Upper lobe of right lung (tissue), 1 donor: ENCODE results near the gene NFKBIL1. TPM values are rescaled to one million over a fixed set of nuclear protein-coding genes. Genes with fewer than 3 reads are reported as not detected.

Experiments
- ATAC-seq: fragments of 200-7000 bp; cut with Tn5 transposase; one replicate; pipeline ENCODE4 v1.9.1; 2020; ENCODE audit warnings: mild to moderate bottlenecking, moderate library complexity
- DNase-seq: peaks from one replicate; pipeline ENCODE4 v3.0.0-alpha.2; 2020
- H3K27ac ChIP-seq: fragments of 200-600 bp; one replicate; pipeline ENCODE4 v1.8.0; 2022
- H3K27me3 ChIP-seq: fragments of 200-600 bp; one replicate; pipeline ENCODE4 v1.8.0; 2022; ENCODE audit warnings: mild to moderate bottlenecking
- H3K36me3 ChIP-seq: fragments of 200-600 bp; one replicate; pipeline ENCODE4 v1.8.0; 2022
- H3K4me1 ChIP-seq: fragments of 200-600 bp; one replicate; pipeline ENCODE4 v1.8.0; 2022
- H3K4me3 ChIP-seq: fragments of 200-600 bp; one replicate; pipeline ENCODE4 v1.8.0; 2022; ENCODE audit warnings: mild to moderate bottlenecking
- H3K9me3 ChIP-seq: fragments of 200-600 bp; one replicate; pipeline ENCODE4 v1.8.0; 2022
- intact Hi-C: fragments of 100-400 bp; cut with DNase I; formaldehyde crosslinking; loops from one replicate; pipeline ENCODE4 v1.11.0; 2022
- total RNA-seq: library from RNA; stranded (reverse); fragmentation: NEBNext Ultra II Directional; extraction: Animal tissue kit (Norgen Biotek cat#: 25700); gene quantifications from one replicate; pipeline ENCODE4 v1.2.1, GENCODE V29; 2021
- TF ChIP-seq, protein P1 (sequence below): fragments of 200-600 bp; IDR thresholded peaks from one replicate; pipeline ENCODE4 v1.8.0; 2022; ENCODE audit warnings: antibody characterized with exemption
- donor health status: DM: no; HTN: yes; CAD: no; lungs with severe emphysema.

The NFKBIL1 gene
- total RNA-seq, 1 donor from 2014 or later = 22.6 TPM

DNA sequence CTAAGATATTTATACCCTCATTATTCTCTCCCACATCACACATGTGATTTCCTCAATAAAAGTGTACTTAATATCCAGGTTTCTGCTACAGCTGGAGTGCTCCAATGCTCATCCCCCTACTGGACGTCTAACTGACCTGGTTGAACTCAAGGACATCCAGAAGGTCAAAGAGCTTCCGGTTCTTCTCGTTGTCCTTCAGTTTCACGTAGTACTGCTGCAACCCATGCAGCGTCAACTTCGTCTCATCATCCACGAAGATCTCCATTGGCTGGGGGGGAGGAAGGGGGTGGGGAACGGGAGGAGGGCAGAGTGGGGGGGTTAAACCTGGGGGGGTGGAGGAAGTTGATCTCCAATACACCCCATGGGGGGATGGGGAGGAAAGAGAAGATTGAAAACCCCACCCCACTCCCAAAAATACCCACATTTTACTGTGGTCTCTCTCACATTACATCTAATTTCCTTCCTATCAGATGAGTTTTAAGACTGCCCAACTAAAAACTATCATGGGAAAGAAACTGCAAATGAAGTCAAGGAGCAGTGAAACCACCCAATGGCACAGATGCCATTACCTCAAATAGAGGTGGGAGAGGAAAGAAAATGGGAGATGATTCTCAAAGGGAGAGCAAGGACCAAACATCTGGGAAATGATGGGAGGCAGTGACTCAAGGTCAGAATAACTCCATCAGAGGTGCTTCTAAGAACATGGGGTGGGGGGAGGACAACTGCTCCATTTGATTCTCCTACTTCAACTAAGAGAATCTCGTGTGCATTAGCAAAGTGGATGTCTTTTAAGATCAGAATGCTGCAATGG, 14.6 kb upstream of the NFKBIL1 start:
- no peaks in the 10 kb centered on the region for H3K9me3 ChIP-seq
- H3K27ac ChIP-seq = no peak overlapping the region
- intact Hi-C loops = no loop called here
- ATAC-seq (no peak), DNase-seq (no peak)
- no peak overlapping the region for H3K4me3 ChIP-seq
- no peaks in the 10 kb centered on the region for H3K4me1 ChIP-seq
- H3K36me3 ChIP-seq = peaks cover 85% of the 10 kb centered on the region
- H3K27me3 ChIP-seq = no peaks in the 10 kb centered on the region
- TF ChIP-seq, protein P1, sequence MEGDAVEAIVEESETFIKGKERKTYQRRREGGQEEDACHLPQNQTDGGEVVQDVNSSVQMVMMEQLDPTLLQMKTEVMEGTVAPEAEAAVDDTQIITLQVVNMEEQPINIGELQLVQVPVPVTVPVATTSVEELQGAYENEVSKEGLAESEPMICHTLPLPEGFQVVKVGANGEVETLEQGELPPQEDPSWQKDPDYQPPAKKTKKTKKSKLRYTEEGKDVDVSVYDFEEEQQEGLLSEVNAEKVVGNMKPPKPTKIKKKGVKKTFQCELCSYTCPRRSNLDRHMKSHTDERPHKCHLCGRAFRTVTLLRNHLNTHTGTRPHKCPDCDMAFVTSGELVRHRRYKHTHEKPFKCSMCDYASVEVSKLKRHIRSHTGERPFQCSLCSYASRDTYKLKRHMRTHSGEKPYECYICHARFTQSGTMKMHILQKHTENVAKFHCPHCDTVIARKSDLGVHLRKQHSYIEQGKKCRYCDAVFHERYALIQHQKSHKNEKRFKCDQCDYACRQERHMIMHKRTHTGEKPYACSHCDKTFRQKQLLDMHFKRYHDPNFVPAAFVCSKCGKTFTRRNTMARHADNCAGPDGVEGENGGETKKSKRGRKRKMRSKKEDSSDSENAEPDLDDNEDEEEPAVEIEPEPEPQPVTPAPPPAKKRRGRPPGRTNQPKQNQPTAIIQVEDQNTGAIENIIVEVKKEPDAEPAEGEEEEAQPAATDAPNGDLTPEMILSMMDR = no peak

DNA sequence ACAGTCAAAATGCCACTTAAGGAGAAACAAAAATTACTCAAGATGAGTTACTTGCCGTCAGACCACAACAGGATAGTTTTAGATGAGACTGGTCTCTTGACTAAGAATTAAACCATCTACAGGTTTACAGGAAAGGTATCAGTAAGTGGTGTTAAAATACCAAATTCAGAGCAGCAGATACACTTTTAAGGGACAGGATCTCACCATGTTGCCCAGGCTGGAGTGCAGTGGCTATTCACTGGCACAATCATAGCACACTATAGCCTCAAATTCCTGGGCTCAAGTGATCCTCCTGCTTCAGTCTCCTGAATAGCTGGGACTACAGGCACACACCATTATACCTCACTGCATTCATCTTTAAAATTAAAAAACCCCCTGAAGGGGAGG, 14.0 kb upstream of the NFKBIL1 start:
- Histone ChIP-seq H3K36me3 (peaks cover 91% of the 10 kb centered on the region), H3K9me3 (no peaks in the 10 kb centered on the region)
- intact Hi-C loops = no loop called here

DNA sequence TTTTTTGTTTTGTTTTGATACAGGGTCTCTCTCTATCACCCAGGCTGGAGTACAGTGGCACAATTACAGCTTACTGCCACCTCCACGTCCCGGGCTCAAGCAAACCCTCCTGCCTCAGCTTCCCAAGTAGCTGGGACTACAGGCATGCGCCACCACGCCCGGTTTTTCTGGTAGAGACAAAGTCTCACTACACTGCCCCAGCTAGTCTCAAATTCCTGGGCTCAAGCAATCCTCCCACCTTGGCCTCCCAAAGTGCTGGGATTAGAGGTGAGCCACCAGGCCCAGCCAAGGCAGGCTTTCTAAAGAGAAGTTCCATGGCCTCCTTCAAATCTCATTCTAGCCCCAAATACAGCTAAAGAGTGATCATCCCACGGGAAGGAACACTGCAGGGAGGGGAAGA, 13.4 kb upstream of the NFKBIL1 start:
- Histone ChIP-seq H3K27ac (no peak overlapping the region), H3K4me1 (peaks cover 6% of the 10 kb centered on the region), H3K4me3 (no peak overlapping the region), H3K36me3 (peaks cover 97% of the 10 kb centered on the region), H3K9me3 (no peaks in the 10 kb centered on the region), H3K27me3 (no peaks in the 10 kb centered on the region)
- intact Hi-C loops = no loop called here
- TF ChIP-seq, protein P1 = no peak
- DNase-seq (no peak), ATAC-seq (no peak)

More for the DNA sequence above, 14.0 kb upstream of the NFKBIL1 start:
- no peak for DNase-seq
- Histone ChIP-seq H3K4me1 (peaks cover under 1% of the 10 kb centered on the region), H3K27me3 (no peaks in the 10 kb centered on the region), H3K27ac (no peak overlapping the region), H3K4me3 (no peak overlapping the region)
- no peak for ATAC-seq
- TF ChIP-seq, protein P1 = no peak

DNA sequence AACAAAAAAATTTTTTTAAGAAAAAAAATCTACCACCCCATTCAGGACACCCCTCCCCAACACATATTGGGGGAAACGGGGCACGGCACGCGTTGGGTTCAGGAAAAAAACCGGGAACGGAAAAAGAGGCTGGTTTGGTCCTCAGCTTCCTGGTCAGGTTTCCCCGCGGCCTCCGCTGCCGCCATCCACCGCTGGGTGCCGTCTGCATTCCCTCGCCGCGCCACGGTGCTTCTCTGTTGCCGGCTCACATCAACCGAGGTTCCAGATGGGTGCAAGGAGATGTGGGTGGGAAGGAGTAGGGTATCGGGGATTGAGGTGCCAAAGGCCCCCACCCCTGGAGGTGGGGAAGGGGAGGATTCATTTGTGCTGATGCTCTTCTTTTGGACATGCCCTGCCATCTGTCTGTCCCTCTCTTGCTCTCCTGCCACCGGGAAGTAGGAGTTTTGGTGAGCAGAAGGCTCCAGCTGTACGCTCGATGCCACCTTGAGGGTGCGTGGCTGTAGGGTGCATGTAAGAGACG, 12.8 kb upstream of the NFKBIL1 start:
- Histone ChIP-seq H3K27me3 (no peaks in the 10 kb centered on the region), H3K9me3 (no peaks in the 10 kb centered on the region), H3K27ac (no peak overlapping the region), H3K4me3 (no peak overlapping the region), H3K36me3 (peaks cover 100% of the 10 kb centered on the region), H3K4me1 (peaks cover 12% of the 10 kb centered on the region)
- intact Hi-C loops = no loop called here
- no peak for DNase-seq
- TF ChIP-seq, protein P1 = no peak
- no peak for ATAC-seq

DNA sequence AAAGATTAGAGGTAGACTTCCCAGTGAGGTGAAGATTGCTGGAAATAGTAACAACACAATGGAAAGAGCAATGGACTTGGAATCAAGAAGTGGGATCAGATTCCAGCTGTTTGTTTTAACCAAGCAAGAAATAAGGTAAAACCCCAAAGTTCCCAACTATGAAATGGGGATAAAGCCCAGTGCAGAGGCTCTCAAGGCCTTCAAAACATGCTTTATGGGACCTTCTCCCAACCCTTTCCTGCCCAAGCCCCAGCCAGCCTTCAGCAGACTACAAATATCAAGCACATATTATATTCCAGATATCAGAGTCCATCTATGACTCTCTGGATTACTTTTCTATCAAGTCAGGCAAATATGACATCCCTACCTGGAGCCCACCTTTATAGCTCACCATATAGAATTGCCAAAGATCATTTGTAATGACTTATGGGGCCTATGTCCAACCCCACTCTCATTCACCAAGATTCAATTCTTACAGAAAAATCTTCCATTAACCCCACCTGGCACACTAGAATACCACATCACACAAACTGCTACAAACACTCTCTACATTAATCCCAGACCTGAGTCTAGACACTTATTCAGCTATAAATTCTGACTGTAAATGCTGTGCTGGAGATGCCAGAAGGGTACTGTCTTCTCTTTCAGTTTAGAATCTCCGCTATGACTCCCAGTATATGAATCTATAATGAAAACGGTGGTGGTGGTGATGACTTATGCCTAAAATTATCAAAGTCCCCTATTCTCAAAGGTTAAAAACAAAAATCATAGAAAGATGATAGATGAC, 11.7 kb upstream of the NFKBIL1 start:
- H3K27me3 ChIP-seq = no peaks in the 10 kb centered on the region
- ATAC-seq (no peak), DNase-seq (no peak)
- H3K36me3 ChIP-seq = peaks cover 100% of the 10 kb centered on the region
- peaks cover 23% of the 10 kb centered on the region for H3K4me1 ChIP-seq
- TF ChIP-seq, protein P1 = no peak
- H3K4me3 ChIP-seq = no peak overlapping the region
- H3K9me3 ChIP-seq = no peaks in the 10 kb centered on the region
- no peak overlapping the region for H3K27ac ChIP-seq
- intact Hi-C loops = no loop called here
